Sigmoid colon (tissue), 7 donors: ENCODE results near the gene ACTL7A. TPM values are rescaled to one million over a fixed set of nuclear protein-coding genes. Genes with fewer than 3 reads are reported as not detected.
"Not testable (repeated sequence)": the region's sequence is repeated elsewhere in the genome, so short reads cannot be mapped to it uniquely, and the experiment has no call there.

Experiments used
- DNase-seq: peaks from one replicate; pipeline ENCODE4 v3.0.0-alpha.2; 2019
- H3K27ac ChIP-seq, 4 donors: fragments of 200-600 bp; sonication (generic); one replicate each; pipeline ENCODE4 v1.5.1; 2016 to 2019; ENCODE audit warnings: mild to moderate bottlenecking in 1 of 4
- H3K27me3 ChIP-seq, 3 donors: fragments of 200-600 bp; sonication (generic); one replicate each; pipeline ENCODE4 v1.5.1; 2019; ENCODE audit warnings: mild to moderate bottlenecking in 1 of 3
- H3K36me3 ChIP-seq, 4 donors: fragments of 200-600 bp; sonication (generic); one replicate each; pipeline ENCODE4 v1.5.1; 2016 to 2019
- H3K4me1 ChIP-seq, 4 donors: fragments of 200-600 bp; sonication (generic); one replicate each; pipeline ENCODE4 v1.5.1; 2017 to 2019
- H3K4me3 ChIP-seq, 4 donors: fragments of 200-600 bp; sonication (generic); one replicate each; pipeline ENCODE4 v1.5.1; 2017 to 2019; ENCODE audit warnings: mild to moderate bottlenecking in 2 of 4, moderate library complexity in 1 of 4
- H3K9me3 ChIP-seq, 4 donors: fragments of 200-600 bp in 3 of 4; sonication (generic) in 3 of 4; one replicate each; pipeline versions ENCODE4 v1.5.1 to v1.6.1; 2013 to 2019
- EP300 ChIP-seq, 4 donors: sonication (generic); formaldehyde crosslinking; IDR thresholded peaks; one replicate each; pipeline ENCODE4 v1.6.1; 2017; ENCODE audit warnings: antibody characterized with exemption in 4 of 4
- POLR2A ChIP-seq, 2 donors: fragments of 450-650 bp; IDR thresholded peaks; one replicate each; pipeline ENCODE4 v1.6.1; 2016; ENCODE audit warnings: antibody characterized with exemption in 2 of 2, mild to moderate bottlenecking in 2 of 2, moderate library complexity in 2 of 2
- POLR2AphosphoS5 ChIP-seq, 4 donors: sonication (generic); formaldehyde crosslinking; IDR thresholded peaks; one replicate each; pipeline ENCODE4 v1.6.1; 2017; ENCODE audit warnings: antibody characterized with exemption in 4 of 4
- WGBS, 2 donors: extraction: QIAGEN DNeasy Blood & Tissue Kit; methylation state at CpG; one replicate each; pipeline ENCODE4 v1.1.7; 2013; 5-methylcytosine and 5-hydroxymethylcytosine counted together
- intact Hi-C: fragments of 100-400 bp; cut with DNase I; formaldehyde crosslinking; loops from one replicate; pipeline ENCODE4 v1.15.1; 2023
- polyA plus RNA-seq, 3 donors: library from polyadenylated mRNA; stranded (reverse); fragments of 200-250 nt; gene quantifications; one replicate each; pipeline ENCODE4 v1.2.3, GENCODE V29; 2013
- total RNA-seq, 4 donors: library from RNA; depleted of rRNA; stranded (reverse); fragments of >200 nt; gene quantifications; one replicate each; pipeline ENCODE4 v1.1.0, GENCODE V29; 2016
- TF ChIP-seq, protein P1 (sequence below), 4 experiments: fragments of 450-650 bp in 3 of 4; fragments of 200-600 bp in 1 of 4; IDR thresholded peaks; one replicate each; pipeline ENCODE4 v1.5.1; 2016 to 2019; ENCODE audit warnings: antibody characterized with exemption in 4 of 4, mild to moderate bottlenecking in 3 of 4, moderate library complexity in 2 of 4
- donor health status: healthy with polysubstance abuse.
- donor health status: Bipolar disorder and iron deficiency.
- donor health status: healthy.

Gene ACTL7A
- total and polyA plus RNA-seq, 7 donors, result not detected

DNA sequence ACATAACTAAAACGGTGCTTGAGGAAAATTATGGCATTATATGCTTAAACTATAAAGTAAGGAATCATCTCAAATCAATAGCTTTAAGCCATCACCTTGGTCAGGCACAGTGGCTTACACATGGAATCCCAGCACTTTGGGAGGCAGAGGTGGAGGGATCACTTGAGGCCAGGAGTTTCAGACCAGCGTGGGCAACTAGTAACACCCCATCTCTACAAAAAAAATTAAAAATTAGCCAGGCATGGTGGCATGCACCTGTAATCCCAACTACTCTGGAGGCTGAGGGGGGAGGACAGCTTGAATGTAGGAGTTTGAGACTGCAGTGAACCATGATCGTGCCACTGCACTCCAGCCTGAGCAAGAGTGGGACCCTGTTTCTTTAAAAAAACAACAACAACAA lies 22.6 kb downstream of the ACTL7A start:
- H3K4me3 ChIP-seq, result no peak overlapping the region
- TF ChIP-seq, protein P1, sequence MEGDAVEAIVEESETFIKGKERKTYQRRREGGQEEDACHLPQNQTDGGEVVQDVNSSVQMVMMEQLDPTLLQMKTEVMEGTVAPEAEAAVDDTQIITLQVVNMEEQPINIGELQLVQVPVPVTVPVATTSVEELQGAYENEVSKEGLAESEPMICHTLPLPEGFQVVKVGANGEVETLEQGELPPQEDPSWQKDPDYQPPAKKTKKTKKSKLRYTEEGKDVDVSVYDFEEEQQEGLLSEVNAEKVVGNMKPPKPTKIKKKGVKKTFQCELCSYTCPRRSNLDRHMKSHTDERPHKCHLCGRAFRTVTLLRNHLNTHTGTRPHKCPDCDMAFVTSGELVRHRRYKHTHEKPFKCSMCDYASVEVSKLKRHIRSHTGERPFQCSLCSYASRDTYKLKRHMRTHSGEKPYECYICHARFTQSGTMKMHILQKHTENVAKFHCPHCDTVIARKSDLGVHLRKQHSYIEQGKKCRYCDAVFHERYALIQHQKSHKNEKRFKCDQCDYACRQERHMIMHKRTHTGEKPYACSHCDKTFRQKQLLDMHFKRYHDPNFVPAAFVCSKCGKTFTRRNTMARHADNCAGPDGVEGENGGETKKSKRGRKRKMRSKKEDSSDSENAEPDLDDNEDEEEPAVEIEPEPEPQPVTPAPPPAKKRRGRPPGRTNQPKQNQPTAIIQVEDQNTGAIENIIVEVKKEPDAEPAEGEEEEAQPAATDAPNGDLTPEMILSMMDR (IDR thresholded peaks at IDR 0.05), result no peak
- TF ChIP-seq POLR2AphosphoS5 (IDR thresholded peaks at IDR 0.05) (no peak), POLR2A (IDR thresholded peaks at IDR 0.05) (no peak), EP300 (IDR thresholded peaks at IDR 0.05) (no peak)
- intact Hi-C loops, result no loop called here

DNA sequence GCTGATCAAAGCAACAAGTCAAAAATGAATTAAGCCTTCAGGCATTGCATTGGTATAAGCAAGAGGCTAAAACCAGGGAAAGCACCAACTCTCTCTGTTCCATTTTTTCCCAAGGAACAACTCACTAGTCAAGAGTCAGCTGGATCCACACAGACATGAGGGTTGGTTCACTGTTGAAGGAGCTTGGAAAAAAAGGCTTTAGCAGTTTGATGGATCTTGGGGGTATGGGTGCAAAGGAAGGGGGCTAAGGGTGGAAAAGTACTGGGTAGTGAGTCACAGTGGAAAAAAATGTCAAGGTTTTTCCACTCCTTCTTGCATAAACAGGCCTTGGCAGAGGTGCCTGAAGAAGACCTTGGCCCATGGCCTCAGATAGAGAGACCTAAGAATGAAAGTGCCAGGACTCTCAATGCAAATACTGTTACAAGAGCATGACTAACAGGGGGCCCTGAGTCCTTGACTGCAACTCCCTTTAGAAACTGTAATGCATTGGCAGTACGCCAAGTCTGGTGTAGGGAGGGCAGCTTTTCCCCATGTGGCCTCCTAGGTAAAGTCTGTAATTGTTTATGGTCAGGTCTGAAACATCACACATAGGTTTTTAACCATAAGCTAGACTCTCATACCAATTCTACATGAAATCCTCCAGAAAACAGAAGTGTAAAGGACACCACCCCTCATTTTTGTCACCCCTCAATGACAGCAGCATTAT lies 23.7 kb downstream of the ACTL7A start:
- no peaks in the 10 kb centered on the region for H3K9me3 ChIP-seq
- no peaks in the 10 kb centered on the region for H3K27me3 ChIP-seq
- intact Hi-C loops, result no loop called here
- DNase-seq, result no peak
- no peak overlapping the region for H3K4me3 ChIP-seq
- peaks cover 8 to 69% (median 16%) of the 10 kb centered on the region in 4 donors for H3K36me3 ChIP-seq
- 56 to 71% methylated on average over 1 of the region's 1 CpG for WGBS, 2 donors
- H3K4me1 ChIP-seq, result peaks cover 0 to 8% (median 2%) of the 10 kb centered on the region in 4 donors
- TF ChIP-seq, protein P1 (IDR thresholded peaks at IDR 0.05), result no peak
- no peak overlapping the region for H3K27ac ChIP-seq

More for the DNA sequence above, 22.6 kb downstream of the ACTL7A start:
- H3K4me1 ChIP-seq, result peaks cover 0 to 8% (median 2%) of the 10 kb centered on the region in 4 donors
- no peak overlapping the region for H3K27ac ChIP-seq
- H3K9me3 ChIP-seq, result no peaks in the 10 kb centered on the region
- peaks cover 0 to 69% (median 20%) of the 10 kb centered on the region in 4 donors for H3K36me3 ChIP-seq
- no peaks in the 10 kb centered on the region for H3K27me3 ChIP-seq
- DNase-seq, result no peak
- 79 to 91% methylated on average over 3 of the region's 3 CpGs for WGBS, 2 donors

DNA sequence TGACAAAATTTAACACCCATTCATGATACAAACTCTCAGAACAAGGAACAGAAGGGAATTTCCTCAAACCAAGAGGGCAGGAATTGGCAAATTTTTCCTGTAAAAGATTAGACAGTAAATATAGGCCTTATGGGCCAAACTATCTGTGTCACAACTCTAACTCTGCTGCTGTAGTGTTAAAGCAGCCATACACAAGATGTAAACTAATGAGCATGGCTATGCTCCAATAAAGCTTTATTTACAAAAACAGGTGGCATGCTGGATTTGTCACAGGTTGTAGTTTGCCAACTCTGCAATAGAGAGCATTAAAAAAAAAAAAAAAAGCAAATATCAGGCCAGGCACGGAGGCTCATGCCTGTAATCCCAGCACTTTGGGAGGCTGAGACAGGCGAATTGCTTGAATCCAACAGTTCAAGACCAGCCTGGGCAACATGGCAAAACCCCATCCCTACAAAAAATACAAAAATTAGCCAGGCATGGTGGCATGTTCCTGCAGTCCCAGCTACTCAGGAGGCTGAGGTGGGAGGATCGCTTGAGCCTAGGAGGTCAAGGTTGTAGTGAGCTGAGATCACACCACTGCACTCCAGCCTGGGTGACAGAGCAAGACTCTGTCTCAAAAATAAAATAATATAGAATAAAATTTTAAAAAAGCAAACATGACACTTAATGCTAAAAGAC lies 24.7 kb downstream of the ACTL7A start:
- H3K27ac ChIP-seq, H3K27me3 ChIP-seq, H3K4me3 ChIP-seq, H3K9me3 ChIP-seq, intact Hi-C loops, H3K4me1 ChIP-seq, DNase-seq: not testable (repeated sequence)
- 76 to 93% methylated on average over 3 of the region's 3 CpGs for WGBS, 2 donors
- H3K36me3 ChIP-seq, result peaks cover 10 to 69% (median 24%) of the 10 kb centered on the region in 4 donors

DNA sequence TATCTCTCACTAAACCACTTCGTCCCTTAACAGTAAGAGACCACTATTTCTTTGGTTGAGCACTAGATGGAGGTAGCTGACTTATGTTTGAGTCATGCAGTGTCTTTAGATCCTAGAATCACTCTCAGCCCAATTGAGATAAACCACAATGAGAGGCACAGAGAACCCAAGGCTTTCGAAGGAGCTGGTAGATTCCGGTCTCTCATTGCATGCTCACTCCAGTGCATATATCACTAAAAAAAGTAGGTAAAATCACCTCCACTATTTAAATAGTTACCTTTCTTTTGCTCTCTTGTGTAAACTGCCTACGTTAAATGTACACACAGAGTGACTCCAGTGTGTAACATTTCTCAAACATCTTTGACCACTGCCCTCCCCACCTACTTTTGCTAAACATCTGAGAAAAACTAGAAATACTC lies 27.6 kb downstream of the ACTL7A start:
- Histone ChIP-seq H3K27ac (no peak overlapping the region), H3K4me3 (no peak overlapping the region), H3K36me3 (peaks cover 17 to 84% (median 39%) of the 10 kb centered on the region in 4 donors), H3K27me3 (no peaks in the 10 kb centered on the region), H3K9me3 (no peaks in the 10 kb centered on the region), H3K4me1 (peaks cover 0 to 8% (median 2%) of the 10 kb centered on the region in 4 donors)
- DNase-seq, result no peak
- TF ChIP-seq, protein P1 (IDR thresholded peaks at IDR 0.05), result no peak
- TF ChIP-seq POLR2AphosphoS5 (IDR thresholded peaks at IDR 0.05), result no peak
- TF ChIP-seq EP300 (IDR thresholded peaks at IDR 0.05), result no peak
- TF ChIP-seq POLR2A (IDR thresholded peaks at IDR 0.05), result no peak
- 95% methylated on average over 4 of the region's 4 CpGs for WGBS, 2 donors
- intact Hi-C loops, result no loop called here

DNA sequence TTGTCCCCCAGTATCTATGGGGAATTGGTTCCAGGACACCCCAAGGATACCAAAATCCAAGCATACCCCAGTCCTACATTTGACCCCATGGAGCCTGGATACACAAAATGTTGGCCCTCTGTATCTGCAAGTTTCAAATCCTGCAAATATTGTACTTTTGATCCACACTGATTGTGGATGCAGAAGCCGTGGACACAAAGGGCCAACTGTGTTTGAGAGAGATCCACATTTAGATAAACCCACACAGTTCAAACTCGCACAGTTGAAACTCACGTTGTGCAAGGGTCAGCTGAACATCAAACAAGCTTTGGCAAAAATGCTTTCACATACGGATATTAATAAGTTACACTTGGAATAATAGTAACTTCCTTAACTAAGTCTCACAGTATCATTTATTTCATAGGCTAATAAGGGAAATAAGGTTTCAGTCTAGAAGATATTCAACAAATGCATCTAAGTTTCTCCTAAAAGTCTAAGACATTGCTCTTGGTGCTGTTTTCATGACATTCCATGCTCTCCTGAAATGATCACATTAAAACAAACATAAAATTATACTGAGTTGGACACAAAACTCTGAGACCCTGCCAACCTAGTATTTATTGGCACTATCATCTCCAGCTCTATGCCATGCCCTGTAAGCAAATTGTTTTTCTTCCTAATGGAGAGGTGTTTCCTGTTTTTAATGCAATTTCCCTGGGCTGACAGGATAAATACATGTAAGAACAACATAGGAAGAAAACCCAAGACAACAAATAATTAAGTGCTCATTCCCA lies 32.3 kb downstream of the ACTL7A start:
- WGBS, 2 donors, result 93% methylated on average over 4 of the region's 4 CpGs
- DNase-seq, result no peak
- Histone ChIP-seq H3K9me3 (no peaks in the 10 kb centered on the region), H3K4me3 (no peak overlapping the region), H3K36me3 (peaks cover 23 to 100% (median 65%) of the 10 kb centered on the region in 4 donors), H3K27me3 (no peaks in the 10 kb centered on the region), H3K27ac (no peak overlapping the region), H3K4me1 (no peaks in the 10 kb centered on the region)
- intact Hi-C loops, result no loop called here
- TF ChIP-seq EP300 (IDR thresholded peaks at IDR 0.05) (no peak), POLR2AphosphoS5 (IDR thresholded peaks at IDR 0.05) (no peak), POLR2A (IDR thresholded peaks at IDR 0.05) (no peak)
- TF ChIP-seq, protein P1 (IDR thresholded peaks at IDR 0.05), result no peak
